Measurements from ENCODE around the gene ISY1. TPM values are rescaled to one million over a fixed set of nuclear protein-coding genes. Genes with fewer than 3 reads are reported as not detected.

ISY1 gene
- total RNA-seq, 1 experiment from 2014 or later = 62.3 TPM

- Histone ChIP-seq H3K36me3 (ENCODE audit: low read depth) (peaks cover 18% of the 10 kb centered on the region; the same call in 1 of the 2 replicates), H3F3A (ENCODE audit: insufficient read depth, low read depth) (peaks cover 44% of the 10 kb centered on the region), H3K4me1 (replicated peaks; ENCODE audit: insufficient read depth) (peaks cover 40% of the 10 kb centered on the region), H3K79me2 (ENCODE audit: low read depth) (peaks cover 70% of the 10 kb centered on the region), H3K9me2 (ENCODE audit: insufficient read depth) (no peaks in the 10 kb centered on the region), H3K27me3 (ENCODE audit: insufficient read depth, low read depth) (no peaks in the 10 kb centered on the region), H3K27ac (peak overlapping the region; percentile 79), H3K4me3 (peak overlapping the region; percentile 73), H3K4me2 (peak overlapping the region; percentile 94), H3K9me3 (ENCODE audit: insufficient read depth, low read depth) (no peaks in the 10 kb centered on the region), H2AFZ (peak overlapping the region; percentile 86), H4K20me1 (ENCODE audit: insufficient read depth) (peaks cover 30% of the 10 kb centered on the region)
- TSS peak; percentile 91 for BruUV-seq (replicated peaks)
- CTCF ChIA-PET = interaction anchor here (0.5 kb wide), 1 partner anchor 62 kb away, joined by 3 read pairs; no protein-coding TSS in a partner anchor
- intact Hi-C loops (cut with micrococcal nuclease; ENCODE audit: unreplicated experiment) = loop anchor here (1.0 to 5.0 kb wide), 2 partner anchors 27 to 43 kb away; no protein-coding TSS in a partner anchor
- TF ChIP-seq CTCF (conservative IDR thresholded peaks at IDR 0.05) (no peak), EZH2 (IDR thresholded peaks at IDR 0.05; ENCODE audit: low read depth) (no peak)
- POLR2A ChIA-PET (ENCODE audit: unreplicated experiment) = interaction anchor here (0.6 to 0.7 kb wide), 4 partner anchors 12 to 61 kb away, joined by 3 to 4 read pairs (median 3); no protein-coding TSS in a partner anchor
- no peak for DNase-seq
These were observed 23.5 kb upstream of the ISY1 start for GRCh38 chr3:129184396-129184657.

GRCh38 chr3:129183569-129184395 is 22.9 kb upstream of the ISY1 start, which contains the start of gene CNBP:
Gene CNBP, minus strand, starts transcription at chr3:129183896. Its CDS starts 12,139 bp downstream, at chr3:129171757.
- Histone ChIP-seq H3K4me2 (peak within 1 kb of the TSS; percentile 94), H3K9me3 (ENCODE audit: insufficient read depth, low read depth) (no peaks in the 10 kb centered on the region), H3K36me3 (ENCODE audit: low read depth) (peaks cover 23% of the 10 kb centered on the region; the same call in 1 of the 2 replicates), H3K9me2 (ENCODE audit: insufficient read depth) (no peaks in the 10 kb centered on the region), H3K4me3 (peak within 1 kb of the TSS; percentile 73), H3F3A (ENCODE audit: insufficient read depth, low read depth) (peaks cover 48% of the 10 kb centered on the region), H3K27ac (peak within 1 kb of the TSS; percentile 79), H2AFZ (peak within 1 kb of the TSS; percentile 86), H4K20me1 (ENCODE audit: insufficient read depth) (peaks cover 36% of the 10 kb centered on the region), H3K4me1 (replicated peaks; ENCODE audit: insufficient read depth) (peaks cover 45% of the 10 kb centered on the region), H3K79me2 (ENCODE audit: low read depth) (peaks cover 75% of the 10 kb centered on the region), H3K27me3 (ENCODE audit: insufficient read depth, low read depth) (no peaks in the 10 kb centered on the region)
- no TSS peak for BruUV-seq (replicated peaks)
- no peak for TF ChIP-seq EZH2 (IDR thresholded peaks at IDR 0.05; ENCODE audit: low read depth)
- no peak for TF ChIP-seq CTCF (conservative IDR thresholded peaks at IDR 0.05)
- DNase-seq = peak; percentile 84 to 94
- intact Hi-C loops (cut with micrococcal nuclease; ENCODE audit: unreplicated experiment) = loop anchor here (1.0 to 5.0 kb wide), 3 partner anchors 28 to 62 kb away; no protein-coding TSS in a partner anchor
- ChIA-PET POLR2A (ENCODE audit: unreplicated experiment) (interaction anchor here (0.6 to 0.7 kb wide), 4 partner anchors 12 to 62 kb away, joined by 3 to 4 read pairs (median 3); no protein-coding TSS in a partner anchor), CTCF (interaction anchor here (0.5 to 0.6 kb wide), 2 partner anchors 34 to 63 kb away, joined by 3 to 4 read pairs; no protein-coding TSS in a partner anchor)

- Histone ChIP-seq H3K9me3 (ENCODE audit: insufficient read depth, low read depth) (no peaks in the 10 kb centered on the region), H4K20me1 (ENCODE audit: insufficient read depth) (peaks cover 48% of the 10 kb centered on the region), H3K36me3 (ENCODE audit: low read depth) (peaks cover 23% of the 10 kb centered on the region; the same call in 1 of the 2 replicates), H3K4me1 (replicated peaks; ENCODE audit: insufficient read depth) (peaks cover 45% of the 10 kb centered on the region), H3F3A (ENCODE audit: insufficient read depth, low read depth) (peaks cover 54% of the 10 kb centered on the region), H3K27ac (peak overlapping the region; percentile 79), H3K27me3 (ENCODE audit: insufficient read depth, low read depth) (no peaks in the 10 kb centered on the region), H3K4me3 (peak overlapping the region; percentile 73), H2AFZ (peak overlapping the region; percentile 15; the same call in 1 of the 2 replicates), H3K4me2 (peak overlapping the region; percentile 94), H3K9me2 (ENCODE audit: insufficient read depth) (no peaks in the 10 kb centered on the region), H3K79me2 (ENCODE audit: low read depth) (peaks cover 87% of the 10 kb centered on the region)
- CTCF ChIA-PET = interaction anchor here (0.6 to 1.0 kb wide), 3 partner anchors 38 to 65 kb away, joined by 3 to 6 read pairs (median 3); no protein-coding TSS in a partner anchor
- POLR2A ChIA-PET (ENCODE audit: unreplicated experiment) = interaction anchor here (0.7 kb wide), 1 partner anchor 9 kb away, joined by 3 read pairs; no protein-coding TSS in a partner anchor
- intact Hi-C loops (cut with micrococcal nuclease; ENCODE audit: unreplicated experiment) = loop anchor here (1.0 to 5.0 kb wide), 2 partner anchors 45 to 63 kb away; no protein-coding TSS in a partner anchor
- TF ChIP-seq EZH2 (IDR thresholded peaks at IDR 0.05; ENCODE audit: low read depth) (no peak), CTCF (conservative IDR thresholded peaks at IDR 0.05) (no peak)
- TSS peak; percentile 36 for BruUV-seq (replicated peaks)
- DNase-seq = no peak
These were observed 21.7 kb upstream of the ISY1 start for GRCh38 chr3:129182390-129183185.
